H9 (cell line): ENCODE results near the gene LGALS9. TPM values are rescaled to one million over a fixed set of nuclear protein-coding genes. Genes with fewer than 3 reads are reported as not detected.

Source experiments
- DNase-seq: peaks from one replicate; pipeline ENCODE4 v3.0.0-alpha.2; 2017
- H2AFZ ChIP-seq: one replicate; pipeline ENCODE4 v1.6.1; 2013; ENCODE audit warnings: mild to moderate bottlenecking, low read length, control low read depth, moderate library complexity
- H2AK5ac ChIP-seq: 2 replicates; pipeline ENCODE4 v1.6.1; 2013; ENCODE audit warnings: low read length, control low read depth, mixed read lengths; ENCODE audit not compliant: insufficient read length
- H2BK120ac ChIP-seq: one replicate; pipeline ENCODE4 v1.6.1; 2013; ENCODE audit warnings: low read depth, mild to moderate bottlenecking, low read length, control low read depth, inconsistent platforms; ENCODE audit not compliant: poor library complexity, severe bottlenecking
- H2BK12ac ChIP-seq: 2 replicates; pipeline ENCODE4 v1.6.1; 2013; ENCODE audit warnings: low read length, control low read depth, mixed read lengths, low read depth; ENCODE audit not compliant: insufficient read length
- H2BK15ac ChIP-seq: 2 replicates; pipeline ENCODE4 v1.6.1; 2013; ENCODE audit warnings: low read depth, low read length, control low read depth
- H2BK20ac ChIP-seq: one replicate; pipeline ENCODE4 v1.6.1; 2013; ENCODE audit warnings: low read depth, mild to moderate bottlenecking, low read length, control low read depth, inconsistent platforms; ENCODE audit not compliant: poor library complexity, severe bottlenecking
- H2BK5ac ChIP-seq: 2 replicates; pipeline ENCODE4 v1.6.1; 2013; ENCODE audit warnings: low read length, control low read depth, mixed read lengths; ENCODE audit not compliant: insufficient read length
- H3K14ac ChIP-seq: 2 replicates; pipeline ENCODE4 v1.6.1; 2013; ENCODE audit warnings: low read length, control low read depth; ENCODE audit not compliant: insufficient read depth
- H3K18ac ChIP-seq: 2 replicates; pipeline ENCODE4 v1.6.1; 2013; ENCODE audit warnings: low read depth, mild to moderate bottlenecking, mixed read lengths, low read length, control low read depth; ENCODE audit not compliant: insufficient read length
- H3K23ac ChIP-seq: 2 replicates; pipeline ENCODE4 v1.6.1; 2013; ENCODE audit warnings: low read length, control low read depth, mixed read lengths, low read depth; ENCODE audit not compliant: insufficient read length
- H3K23me2 ChIP-seq: 2 replicates; pipeline ENCODE4 v1.6.1; 2013; ENCODE audit warnings: low read depth, mild to moderate bottlenecking, mixed read lengths, low read length, control low read depth; ENCODE audit not compliant: insufficient read length, poor library complexity, severe bottlenecking
- H3K27ac ChIP-seq: 2 replicates; pipeline ENCODE4 v1.5.1; 2013; ENCODE audit warnings: low read length, control low read depth, mixed read lengths, low read depth; ENCODE audit not compliant: insufficient read length
- H3K27me3 ChIP-seq: 2 replicates; pipeline ENCODE4 v1.6.1; 2013; ENCODE audit warnings: low read length, control low read depth, inconsistent platforms; ENCODE audit not compliant: insufficient read depth
- H3K4ac ChIP-seq: 2 replicates; pipeline ENCODE4 v1.6.1; 2013; ENCODE audit warnings: low read depth, mild to moderate bottlenecking, control low read depth, inconsistent platforms, low read length, moderate library complexity
- H3K4me1 ChIP-seq: 2 replicates; pipeline ENCODE4 v1.6.1; 2013; ENCODE audit warnings: low read length, control low read depth, inconsistent platforms; ENCODE audit not compliant: insufficient read depth
- H3K4me2 ChIP-seq: 2 replicates; pipeline ENCODE4 v1.6.1; 2013; ENCODE audit warnings: low read length, control low read depth, mixed read lengths; ENCODE audit not compliant: insufficient read length, insufficient read depth
- H3K56ac ChIP-seq: 2 replicates; pipeline ENCODE4 v1.6.1; 2013; ENCODE audit warnings: low read depth, mild to moderate bottlenecking, mixed read lengths, low read length, control low read depth; ENCODE audit not compliant: insufficient read length
- H3K79me1 ChIP-seq: 2 replicates; pipeline ENCODE4 v1.6.1; 2013; ENCODE audit warnings: low read depth, mild to moderate bottlenecking, moderate library complexity, low read length, control low read depth, inconsistent platforms; ENCODE audit not compliant: insufficient read depth, poor library complexity, severe bottlenecking
- H3K79me2 ChIP-seq: 2 replicates; pipeline ENCODE4 v1.6.1; 2013; ENCODE audit warnings: low read length, control low read depth, inconsistent platforms; ENCODE audit not compliant: insufficient read depth
- H3K9ac ChIP-seq: 2 replicates; pipeline ENCODE4 v1.6.1; 2013; ENCODE audit warnings: low read length, control low read depth, mixed read lengths; ENCODE audit not compliant: insufficient read length; ENCODE audit errors: extremely low read depth
- H3K9me3 ChIP-seq: one replicate; pipeline ENCODE4 v1.6.1; 2013; ENCODE audit warnings: low read depth, low read length, inconsistent platforms; ENCODE audit not compliant: control insufficient read depth
- H3T11ph ChIP-seq: one replicate; pipeline ENCODE4 v1.6.1; 2013; ENCODE audit warnings: mild to moderate bottlenecking, low read length, control low read depth, inconsistent platforms
- H4K20me1 ChIP-seq: one replicate; pipeline ENCODE4 v1.6.1; 2013; ENCODE audit not compliant: control insufficient read depth, insufficient read length, insufficient read depth
- H4K5ac ChIP-seq: 2 replicates; pipeline ENCODE4 v1.6.1; 2013; ENCODE audit warnings: low read depth, mild to moderate bottlenecking, mixed read lengths, low read length, control low read depth; ENCODE audit not compliant: insufficient read length
- H4K8ac ChIP-seq: replicated peaks from 2 replicates; pipeline ENCODE4 v1.6.1; 2013; ENCODE audit warnings: low read length, control low read depth, mixed read lengths, low read depth; ENCODE audit not compliant: insufficient read length
- H4K91ac ChIP-seq: 2 replicates; pipeline ENCODE4 v1.6.1; 2013; ENCODE audit warnings: low read depth, mild to moderate bottlenecking, moderate library complexity, mixed read lengths, low read length, control low read depth; ENCODE audit not compliant: insufficient read length
- H3K27ac Mint-ChIP-seq, 3 experiments: 2 replicates in 2 of 3; 3 replicates in 1 of 3; pipeline ENCODE4 v1.8.0; 2020 to 2021; ENCODE audit warnings: mixed read lengths in 3 of 3, mild to moderate bottlenecking in 1 of 3, moderate library complexity in 1 of 3
- H3K27me3 Mint-ChIP-seq: 2 replicates; pipeline ENCODE4 v1.8.0; 2021; ENCODE audit warnings: low read depth, mild to moderate bottlenecking, moderate library complexity, mixed read lengths
- H3K36me3 Mint-ChIP-seq, 3 experiments: 2 replicates in 2 of 3; 3 replicates in 1 of 3; pipeline ENCODE4 v1.8.0; 2020 to 2021; ENCODE audit warnings: low read depth in 3 of 3, mixed read lengths in 3 of 3; ENCODE audit not compliant: insufficient read depth in 1 of 3
- H3K4me1 Mint-ChIP-seq, 2 experiments: 2 replicates each; pipeline ENCODE4 v1.8.0; 2020; ENCODE audit warnings: mixed read lengths in 2 of 2
- H3K4me3 Mint-ChIP-seq, 2 experiments: 2 replicates in 1 of 2; 3 replicates in 1 of 2; pipeline ENCODE4 v1.8.0; 2020 to 2021; ENCODE audit warnings: mild to moderate bottlenecking in 2 of 2, mixed read lengths in 2 of 2, moderate library complexity in 1 of 2
- H3K9me3 Mint-ChIP-seq, 2 experiments: 2 replicates in 1 of 2; 3 replicates in 1 of 2; pipeline ENCODE4 v1.8.0; 2020; ENCODE audit warnings: mild to moderate bottlenecking in 2 of 2, mixed read lengths in 2 of 2, moderate library complexity in 1 of 2
- CTCF ChIP-seq: fragments of 200-600 bp; sonication (generic); conservative IDR thresholded peaks from 3 replicates; pipeline ENCODE4 v1.8.0; 2021; ENCODE audit warnings: antibody characterized with exemption, mild to moderate bottlenecking
- WGBS: extraction: QIAGEN DNeasy Blood & Tissue Kit; methylation state at CpG from one replicate; pipeline ENCODE4 v1.1.7; 2013; ENCODE audit warnings: missing lambda C conversion rate, low lambda C conversion rate, mixed read lengths; ENCODE audit not compliant: insufficient read length; ENCODE audit errors: extremely low coverage; 5-methylcytosine and 5-hydroxymethylcytosine counted together
- total RNA-seq: library from RNA; stranded (reverse); gene quantifications from 2 replicates; pipeline ENCODE4 v1.2.1, GENCODE V29; 2021

The LGALS9 gene
- total RNA-seq, 1 experiment from 2014 or later = 2.5 TPM

GRCh38 chr17:27607521-27608091 is 23.4 kb upstream of the LGALS9 start:
- no peak overlapping the region for H2BK15ac ChIP-seq
- H3K79me1 ChIP-seq = no peaks in the 10 kb centered on the region
- H4K5ac ChIP-seq = no peak overlapping the region
- H2BK12ac ChIP-seq = no peak overlapping the region
- H3K79me2 ChIP-seq = no peaks in the 10 kb centered on the region
- no peak overlapping the region for H3K4ac ChIP-seq
- no CpG with 5 or more reads among the region's 16 CpGs for WGBS
- DNase-seq = no peak
- H3K4me2 ChIP-seq = no peak overlapping the region
- no peaks in the 10 kb centered on the region for H3K9me3 ChIP-seq
- H2BK120ac ChIP-seq = no peak overlapping the region
- Mint-ChIP-seq H3K27me3 (no peaks in the 10 kb centered on the region), H3K4me1 (peaks cover 4 to 6% of the 10 kb centered on the region in 2 experiments), H3K27ac (no peak overlapping the region), H3K4me3 (no peak overlapping the region), H3K36me3 (peaks cover 2 to 46% (median 30%) of the 10 kb centered on the region in 3 experiments), H3K9me3 (no peaks in the 10 kb centered on the region)
- H3K23me2 ChIP-seq = no peaks in the 10 kb centered on the region
- no peak overlapping the region for H2AK5ac ChIP-seq
- H3K27ac ChIP-seq = no peak overlapping the region
- no peaks in the 10 kb centered on the region for H3K4me1 ChIP-seq
- no peak overlapping the region for H4K91ac ChIP-seq
- no peaks in the 10 kb centered on the region for H4K20me1 ChIP-seq
- no peak overlapping the region for H3K14ac ChIP-seq
- H2BK20ac ChIP-seq = no peak overlapping the region
- H2BK5ac ChIP-seq = no peak overlapping the region
- no peak overlapping the region for H3K23ac ChIP-seq
- no peaks in the 10 kb centered on the region for H3K27me3 ChIP-seq
- H3K56ac ChIP-seq = no peak overlapping the region
- no peak overlapping the region for H3T11ph ChIP-seq
- H3K18ac ChIP-seq = no peak overlapping the region
- H4K8ac ChIP-seq = no peak overlapping the region
- no peak overlapping the region for H3K9ac ChIP-seq
- H2AFZ ChIP-seq = no peak overlapping the region
- TF ChIP-seq CTCF = no peak
